Stimulated activated CD4-positive, alpha-beta T cell treated with anti-CD3 and anti-CD28 coated beads, Interleukin-2, amount 100 ng/mL, for 4 hours (primary cell): ENCODE data around the gene PCSK1.
"Not testable (repeated sequence)": the region's sequence is repeated elsewhere in the genome, so short reads cannot be mapped to it uniquely, and the experiment has no call there.

Experiments used
- DNase-seq: peaks from one replicate; pipeline ENCODE4 v3.0.0-alpha.2; 2020; ENCODE audit warnings: low read depth

Gene PCSK1

DNA sequence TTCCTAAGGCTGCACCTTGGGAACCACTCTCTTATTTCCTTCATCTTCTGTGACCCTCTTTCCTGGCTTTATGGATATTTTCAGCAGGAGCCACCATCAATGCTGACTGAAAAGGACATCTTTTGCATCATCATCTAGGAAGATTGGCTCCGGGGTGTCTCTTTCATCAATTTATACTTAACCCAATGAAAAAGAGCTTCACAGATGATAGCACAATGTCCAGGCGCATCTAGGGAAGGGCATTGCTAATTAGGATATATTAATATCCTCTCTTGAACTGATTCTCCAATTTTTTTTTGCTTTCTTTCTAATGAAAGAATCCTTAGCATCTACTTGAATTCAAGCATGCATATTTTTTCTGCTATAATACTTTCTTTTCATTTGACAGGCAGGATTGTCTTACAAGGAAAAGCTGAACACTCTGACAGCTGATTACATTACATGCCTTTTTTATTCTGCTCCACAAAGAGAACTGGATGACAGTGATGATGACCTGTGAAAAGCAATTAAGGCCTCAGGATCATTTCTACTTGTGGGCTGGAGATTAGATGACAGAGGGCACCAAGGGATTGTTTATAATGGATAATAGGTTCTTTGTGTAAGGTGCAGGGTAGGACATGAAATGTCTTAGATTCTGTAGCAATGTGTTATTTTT is 60.2 kb downstream of the PCSK1 start:
- no peak for DNase-seq

- DNase-seq, result no peak
These were observed 62.1 kb downstream of the PCSK1 start for GRCh38 chr5:96370976-96371375.

DNA sequence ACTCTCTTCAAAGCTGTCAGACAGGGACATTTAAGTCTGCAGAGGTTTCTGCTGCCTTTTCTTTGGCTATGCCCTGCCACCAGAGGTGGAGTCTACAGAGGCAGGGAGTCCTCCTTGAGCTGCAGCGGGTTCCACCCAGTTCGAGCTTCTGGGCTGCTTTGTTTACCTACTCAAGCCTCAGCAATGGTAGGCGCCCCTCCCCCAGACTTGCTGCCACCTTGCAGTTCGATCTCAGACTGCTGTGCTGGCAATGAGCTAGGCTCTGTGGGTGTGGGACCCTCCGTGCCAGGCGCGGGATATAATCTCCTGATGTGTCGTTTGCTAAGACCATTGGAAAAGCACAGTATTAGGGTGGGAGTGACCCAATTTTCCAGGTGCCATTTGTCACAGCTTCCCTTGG is 65.7 kb downstream of the PCSK1 start:
- DNase-seq, result not testable (repeated sequence)

- DNase-seq, result no peak
These were observed 78.8 kb downstream of the PCSK1 start for GRCh38 chr5:96354237-96354636.

- no peak for DNase-seq
These were observed 79.8 kb downstream of the PCSK1 start for GRCh38 chr5:96353220-96353619.

DNA sequence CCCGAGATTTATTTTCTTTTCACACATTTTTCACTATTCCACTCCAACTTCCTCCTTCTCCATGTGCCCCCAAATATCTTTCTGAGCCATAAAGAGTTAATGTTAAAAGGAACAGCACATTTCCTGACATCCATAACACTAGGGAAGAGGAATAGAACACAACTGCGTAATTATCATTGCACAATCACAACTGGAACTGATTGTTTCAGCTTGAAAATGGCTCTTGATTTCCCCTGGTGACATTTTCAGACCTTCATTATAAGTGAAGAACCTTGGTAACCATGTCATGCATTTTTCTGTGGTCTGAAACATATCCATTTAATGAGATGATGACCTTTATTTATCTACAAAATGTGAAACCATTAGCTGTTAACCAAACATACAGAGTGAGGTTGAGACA is 82.4 kb downstream of the PCSK1 start:
- DNase-seq, result no peak

GRCh38 chr5:96348536-96348935 is 84.5 kb downstream of the PCSK1 start:
- no peak for DNase-seq

DNA sequence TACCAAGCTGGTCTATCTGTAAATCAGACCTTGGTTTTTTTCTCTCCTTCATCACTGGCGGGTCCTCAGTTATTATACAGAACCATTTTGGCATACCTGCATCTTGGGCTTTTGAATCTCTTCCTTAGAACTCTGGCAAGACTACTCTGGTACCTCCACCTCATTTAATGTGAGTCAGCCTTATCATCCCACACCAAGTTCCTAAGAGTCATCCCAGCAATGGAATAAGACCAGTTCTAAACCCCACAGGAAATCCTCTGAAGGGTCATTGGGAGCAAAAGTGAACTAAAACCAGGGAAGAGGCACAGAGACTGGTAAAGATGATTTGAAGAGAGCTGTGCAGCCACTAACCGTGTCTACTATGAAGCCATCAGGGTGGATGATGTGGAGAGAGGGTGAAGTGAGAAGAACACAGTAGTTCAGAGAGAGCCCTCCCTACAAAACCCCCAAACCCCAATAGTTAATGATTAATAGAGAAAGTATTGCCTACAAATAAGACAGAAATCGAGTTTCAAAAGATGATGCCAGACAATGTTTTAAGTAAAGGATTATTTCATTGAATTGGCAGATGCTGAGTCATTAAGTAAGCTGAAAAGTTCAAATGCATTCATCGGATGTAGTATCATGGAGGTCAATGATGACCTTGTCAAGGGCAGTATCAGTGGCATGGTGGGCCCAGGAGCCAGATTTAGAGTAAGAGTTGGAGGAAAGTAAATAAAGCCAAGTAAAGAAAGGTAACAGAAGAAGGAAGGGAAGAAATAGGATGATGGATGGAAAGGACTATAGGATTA is 85.4 kb downstream of the PCSK1 start:
- DNase-seq, result no peak

DNA sequence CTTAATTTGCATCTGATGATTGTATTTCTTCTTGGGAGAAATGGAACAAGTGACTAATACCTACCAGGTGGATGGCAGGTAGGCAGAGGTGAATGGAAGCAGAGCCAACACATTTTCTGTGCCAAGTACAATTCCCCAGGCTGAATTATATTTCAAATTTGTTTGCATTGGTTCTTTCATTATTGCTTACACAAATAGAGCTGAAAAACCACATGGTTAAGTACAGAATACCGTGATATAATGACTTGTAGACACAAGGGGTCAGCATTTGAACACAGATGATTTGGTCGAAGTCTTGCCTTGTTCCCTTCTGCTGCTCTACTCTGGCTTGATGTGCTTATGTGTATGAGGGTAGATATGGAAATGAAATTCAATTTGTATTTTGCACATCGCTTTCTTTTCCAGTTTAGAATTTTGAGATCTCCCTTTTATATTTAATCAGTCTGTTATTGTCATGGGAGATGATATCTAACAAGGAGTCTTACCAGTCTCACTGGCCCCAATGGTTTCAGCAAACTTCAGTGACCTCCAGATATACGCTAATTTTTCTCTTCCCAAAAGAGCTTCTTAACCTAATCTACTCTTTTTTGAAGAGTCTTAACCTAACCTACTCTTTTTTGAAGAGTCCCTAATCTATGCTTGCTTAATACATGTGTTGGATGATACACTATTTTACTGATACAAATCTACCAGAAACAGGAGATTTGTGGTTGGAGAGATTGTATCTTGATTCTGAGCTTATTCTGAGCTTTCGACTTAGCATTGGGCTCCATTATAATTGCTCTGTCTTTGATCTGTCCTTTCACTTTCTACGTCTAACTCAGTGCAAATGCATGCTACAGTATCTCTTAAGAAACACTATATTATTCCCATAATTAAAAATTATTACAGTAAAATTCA is 88.1 kb downstream of the PCSK1 start:
- no peak for DNase-seq

DNA sequence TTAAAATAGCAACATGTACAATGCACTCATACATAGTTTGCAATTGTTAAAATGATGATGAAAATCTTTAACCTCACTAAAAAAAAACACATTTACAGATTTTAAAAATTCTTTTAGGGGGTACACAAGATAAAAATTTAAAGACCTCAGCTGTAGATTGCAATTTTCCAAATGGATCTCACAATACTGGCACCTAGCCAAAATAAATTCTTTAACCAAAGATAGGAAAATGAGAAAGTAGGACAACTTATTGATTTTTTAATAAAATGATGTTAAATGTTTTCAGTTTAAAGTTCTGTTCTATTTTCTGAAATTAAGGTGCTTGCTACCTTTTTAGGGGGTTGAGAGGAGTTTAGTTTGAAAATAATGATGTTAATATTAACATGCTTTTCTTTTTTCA is 90.0 kb downstream of the PCSK1 start:
- DNase-seq, result no peak

- DNase-seq, result no peak
These were observed 90.5 kb downstream of the PCSK1 start for GRCh38 chr5:96342581-96342980.
